Left kidney (tissue), 2 donors: ENCODE measurements around the gene MCRS1. TPM values are rescaled to one million over a fixed set of nuclear protein-coding genes. Genes with fewer than 3 reads are reported as not detected.
"Not testable (repeated sequence)": the region's sequence is repeated elsewhere in the genome, so short reads cannot be mapped to it uniquely, and the experiment has no call there.

ENCODE experiments used
- DNase-seq: peaks from one replicate; pipeline ENCODE4 v3.0.0-alpha.2; 2013
- polyA plus RNA-seq: library from polyadenylated mRNA; unstranded; fragments of 120-200 nt; gene quantifications from one replicate; pipeline ENCODE4 v1.2.1, GENCODE V29; 2013; ENCODE audit not compliant: insufficient read length

MCRS1 gene
- polyA plus RNA-seq, 1 donor = 61.6 TPM

GRCh38 chr12:49541911-49542505 is 25.9 kb downstream of the MCRS1 start:
- no peak for DNase-seq

- DNase-seq = no peak
Measured at GRCh38 chr12:49541140-49541861, 26.6 kb downstream of the MCRS1 start.

GRCh38 chr12:49540229-49541139 is 27.5 kb downstream of the MCRS1 start:
- DNase-seq = no peak

- DNase-seq = no peak
Measured at GRCh38 chr12:49539406-49540228, 28.3 kb downstream of the MCRS1 start.

GRCh38 chr12:49538510-49539403 is 29.2 kb downstream of the MCRS1 start, which contains the start of gene KCNH3:
Gene KCNH3, plus strand, starts transcription at chr12:49539030. Its CDS starts 387 bp downstream, at chr12:49539417.
- peak; percentile 68 for DNase-seq

- no peak for DNase-seq
Measured at GRCh38 chr12:49537752-49538509, 30.0 kb downstream of the MCRS1 start.

- DNase-seq = no peak
Measured at GRCh38 chr12:49537231-49537751, 30.7 kb downstream of the MCRS1 start.

GRCh38 chr12:49536526-49537071 is 31.3 kb downstream of the MCRS1 start:
- no peak for DNase-seq

- no peak for DNase-seq
Measured at GRCh38 chr12:49535921-49536525, 31.9 kb downstream of the MCRS1 start.

GRCh38 chr12:49534731-49535278 is 33.1 kb downstream of the MCRS1 start:
- DNase-seq = no peak

GRCh38 chr12:49534122-49534521 is 33.8 kb downstream of the MCRS1 start:
- DNase-seq = not testable (repeated sequence)

GRCh38 chr12:49533331-49533730 is 34.6 kb downstream of the MCRS1 start:
- DNase-seq = no peak

- no peak for DNase-seq
Measured at GRCh38 chr12:49531745-49532144, 36.2 kb downstream of the MCRS1 start.

GRCh38 chr12:49529414-49529813 is 38.5 kb downstream of the MCRS1 start:
- DNase-seq = no peak

GRCh38 chr12:49527361-49528130 is 40.4 kb downstream of the MCRS1 start:
- DNase-seq = no peak

GRCh38 chr12:49525942-49526341 is 42.0 kb downstream of the MCRS1 start:
- no peak for DNase-seq

- no peak for DNase-seq
Measured at GRCh38 chr12:49524660-49525324, 43.1 kb downstream of the MCRS1 start.
